NCI-H524 treated with DMSO at 0.1 percent for 48 hours (cell line): ENCODE data around the gene MAGOHB.
"Not testable (repeated sequence)": the region's sequence is repeated elsewhere in the genome, so short reads cannot be mapped to it uniquely, and the experiment has no call there.

ENCODE experiments used
- DNase-seq: peaks from one replicate; lab custom pipeline; 2025; lab: John Stamatoyannopoulos, UW

The MAGOHB gene

DNA sequence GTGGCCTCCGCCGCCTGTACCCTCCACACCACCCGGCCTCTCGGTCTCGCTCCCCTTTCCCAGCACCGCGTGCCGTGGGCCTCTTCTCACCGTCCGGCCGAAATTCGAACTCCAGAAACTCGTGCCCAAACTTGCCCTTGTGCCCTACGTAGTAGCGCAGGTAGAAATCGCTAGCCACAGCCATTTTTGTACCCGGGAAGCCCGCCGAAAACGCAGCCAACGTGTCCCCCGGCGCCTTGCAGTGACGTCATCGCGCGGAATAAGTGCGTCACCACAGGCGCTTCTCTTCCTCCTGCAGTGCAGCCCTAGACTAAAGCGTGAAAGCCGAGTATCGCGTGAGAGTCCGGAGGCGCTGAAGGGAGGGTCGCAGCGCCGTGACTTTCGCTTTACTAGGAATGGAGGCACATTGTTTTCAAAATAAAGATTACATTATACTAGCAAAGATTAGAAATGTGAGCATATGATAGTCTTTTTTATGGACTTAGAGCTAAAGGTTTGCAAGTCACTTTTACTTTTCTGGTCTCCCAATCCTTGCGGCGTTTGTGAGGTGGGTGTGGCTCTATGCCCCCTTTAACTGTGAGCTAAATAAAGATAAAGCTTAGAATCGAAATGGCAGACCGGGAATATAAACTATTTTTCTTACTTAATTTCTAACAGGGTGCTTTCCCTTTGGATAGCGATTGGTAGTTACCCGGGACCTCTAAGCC is at the start of gene MAGOHB:
Gene MAGOHB, minus strand, starts transcription at position 261 of the 707 bp plus-strand sequence. Its CDS starts 77 bp downstream, at position 184.
- DNase-seq = peak; percentile 69

DNA sequence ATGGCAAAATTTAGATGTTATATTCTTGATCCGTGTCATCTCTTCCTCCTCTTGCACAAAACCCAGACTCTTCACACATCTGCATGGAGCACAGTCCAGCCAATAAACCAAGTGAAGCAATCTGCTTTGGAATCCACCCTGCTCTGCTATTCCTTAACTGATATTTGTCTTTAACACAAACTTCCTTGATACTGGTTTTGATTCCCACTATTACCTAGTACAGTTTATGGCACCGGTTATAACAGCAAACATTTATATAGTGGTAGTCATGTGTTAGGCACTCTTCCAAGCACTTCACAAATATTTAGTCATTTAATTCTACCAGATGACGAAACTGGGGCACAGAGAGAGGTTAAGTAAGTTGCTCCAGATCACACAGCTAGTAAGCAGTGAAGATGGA is 47.9 kb upstream of the MAGOHB start:
- DNase-seq = no peak

GRCh38 chr12:10654003-10654402 is 40.6 kb upstream of the MAGOHB start:
- no peak for DNase-seq

GRCh38 chr12:10652192-10652591 is 38.8 kb upstream of the MAGOHB start:
- no peak for DNase-seq

DNA sequence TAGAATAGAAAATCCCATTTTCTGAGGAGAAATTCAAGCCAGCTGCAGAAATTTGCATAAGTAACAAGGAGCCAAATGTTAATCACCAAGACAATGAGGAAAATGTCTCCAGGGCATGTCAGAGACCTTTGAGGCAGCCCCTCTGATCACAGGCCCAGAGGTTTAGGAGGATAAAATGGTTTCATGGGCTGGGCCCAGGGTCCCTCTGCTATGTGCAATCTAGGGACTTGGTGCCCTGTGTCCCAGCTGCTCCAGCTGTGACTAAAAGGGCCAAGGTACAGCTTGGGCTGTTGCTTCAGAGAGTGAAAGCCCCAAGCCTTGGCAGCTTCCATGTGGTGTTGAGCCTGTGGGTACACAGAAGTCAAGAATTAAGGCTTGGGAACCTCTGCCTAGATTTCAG is 33.2 kb upstream of the MAGOHB start:
- DNase-seq = not testable (repeated sequence)

DNA sequence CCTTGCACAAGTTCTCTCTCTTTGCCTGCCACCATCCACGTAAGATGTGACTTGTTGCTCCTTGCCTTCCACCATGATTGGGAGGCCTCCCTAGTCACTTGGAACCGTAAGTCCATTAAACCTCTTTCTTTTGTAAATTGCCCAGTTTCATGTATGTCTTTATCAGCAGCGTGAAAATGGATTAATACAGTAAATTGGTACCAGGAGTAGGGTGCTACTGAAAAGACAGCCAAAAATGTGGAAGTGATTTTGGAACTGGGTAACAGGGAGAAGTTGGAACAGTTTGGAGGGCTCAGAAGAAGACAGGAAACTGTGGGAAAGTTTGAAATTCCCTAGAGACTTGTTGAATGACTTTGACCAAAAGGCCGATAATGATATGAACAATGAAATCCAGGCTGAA is 32.5 kb upstream of the MAGOHB start:
- DNase-seq = no peak

GRCh38 chr12:10641735-10642500 is 28.5 kb upstream of the MAGOHB start:
- DNase-seq = no peak

GRCh38 chr12:10638728-10639127 is 25.3 kb upstream of the MAGOHB start:
- no peak for DNase-seq

DNA sequence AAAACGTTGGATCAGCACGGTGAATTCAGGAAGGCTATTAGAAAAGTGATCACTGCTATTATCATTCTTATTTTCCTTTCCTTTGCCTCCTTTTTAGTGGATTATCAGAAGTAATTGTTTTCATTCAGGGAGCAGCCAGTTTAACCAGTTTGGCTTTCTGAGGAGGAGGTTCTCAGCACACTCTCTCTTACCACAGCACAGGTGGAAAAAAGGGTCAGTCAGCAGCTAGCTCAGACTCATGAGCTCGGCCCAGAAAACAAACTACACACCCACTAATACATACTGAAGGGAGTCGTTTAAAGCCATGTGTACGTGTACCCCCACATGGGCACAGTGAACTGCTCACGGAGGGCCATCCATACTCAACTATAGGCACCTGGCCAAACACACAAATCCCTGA is 23.2 kb upstream of the MAGOHB start:
- no peak for DNase-seq

GRCh38 chr12:10636124-10636523 is 22.7 kb upstream of the MAGOHB start:
- no peak for DNase-seq

- DNase-seq = no peak
Observed at GRCh38 chr12:10635306-10635705, 21.9 kb upstream of the MAGOHB start.

DNA sequence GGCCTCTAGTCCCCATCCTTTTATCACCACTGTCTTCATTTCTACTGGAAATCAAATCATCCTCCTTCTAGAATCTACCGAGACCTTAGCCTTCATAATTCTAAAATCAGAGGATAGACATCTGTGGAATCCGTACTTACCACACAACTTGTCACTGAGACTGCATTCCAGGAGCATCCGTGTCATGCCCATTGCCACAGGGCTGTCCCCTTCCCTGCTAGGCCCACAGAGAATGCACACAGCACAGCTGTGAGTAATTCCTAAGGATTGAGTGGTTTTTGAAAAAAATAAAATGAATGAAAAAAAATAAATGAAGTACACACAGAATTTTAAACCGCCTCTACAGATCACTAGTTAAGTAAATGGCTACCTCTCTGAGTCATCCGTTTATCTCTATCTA is 21.0 kb upstream of the MAGOHB start:
- no peak for DNase-seq

GRCh38 chr12:10633541-10633940 is 20.1 kb upstream of the MAGOHB start:
- DNase-seq = no peak

DNA sequence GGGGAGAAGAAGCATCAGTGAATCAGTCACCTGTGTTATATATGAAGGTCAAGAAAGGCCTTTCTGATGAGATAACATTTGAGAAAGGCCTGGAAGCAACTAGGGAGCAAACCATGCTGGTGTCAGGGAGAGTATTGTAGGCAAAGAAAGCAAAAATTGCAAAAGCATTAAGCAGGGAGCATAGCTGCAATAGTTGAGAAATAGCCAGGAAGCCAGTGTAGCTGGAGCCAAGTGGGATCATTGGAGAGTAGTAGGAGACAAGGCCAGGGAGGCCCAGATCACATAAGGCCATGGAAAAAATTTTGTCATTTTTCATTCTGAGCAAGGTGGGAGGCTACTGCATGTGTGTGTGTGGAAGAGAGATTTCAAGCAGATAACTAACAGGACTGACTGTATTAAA is 18.8 kb upstream of the MAGOHB start:
- no peak for DNase-seq

- no peak for DNase-seq
Observed at GRCh38 chr12:10624605-10625004, 11.2 kb upstream of the MAGOHB start.

DNA sequence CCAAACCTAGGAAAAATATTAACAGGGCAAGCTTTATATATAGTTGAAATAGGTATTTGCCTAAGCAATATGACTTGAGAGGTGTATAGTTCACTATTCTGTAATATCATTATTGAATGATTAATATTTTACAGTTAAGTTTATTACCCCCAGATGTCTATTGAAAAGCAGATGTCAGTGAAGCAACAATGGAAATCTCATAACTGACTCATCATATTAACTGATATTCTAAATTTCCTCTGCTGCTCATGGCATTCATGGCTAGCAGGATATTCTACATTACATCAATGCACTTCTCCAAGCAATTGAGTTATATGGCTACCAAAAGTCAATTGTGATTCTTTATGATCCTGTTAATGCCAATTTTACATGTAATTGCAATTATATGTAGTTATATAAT is 9.7 kb upstream of the MAGOHB start:
- DNase-seq = no peak

GRCh38 chr12:10621278-10621677 is 7.9 kb upstream of the MAGOHB start:
- DNase-seq = no peak

- no peak for DNase-seq
Observed at GRCh38 chr12:10620078-10620779, 6.8 kb upstream of the MAGOHB start.

DNA sequence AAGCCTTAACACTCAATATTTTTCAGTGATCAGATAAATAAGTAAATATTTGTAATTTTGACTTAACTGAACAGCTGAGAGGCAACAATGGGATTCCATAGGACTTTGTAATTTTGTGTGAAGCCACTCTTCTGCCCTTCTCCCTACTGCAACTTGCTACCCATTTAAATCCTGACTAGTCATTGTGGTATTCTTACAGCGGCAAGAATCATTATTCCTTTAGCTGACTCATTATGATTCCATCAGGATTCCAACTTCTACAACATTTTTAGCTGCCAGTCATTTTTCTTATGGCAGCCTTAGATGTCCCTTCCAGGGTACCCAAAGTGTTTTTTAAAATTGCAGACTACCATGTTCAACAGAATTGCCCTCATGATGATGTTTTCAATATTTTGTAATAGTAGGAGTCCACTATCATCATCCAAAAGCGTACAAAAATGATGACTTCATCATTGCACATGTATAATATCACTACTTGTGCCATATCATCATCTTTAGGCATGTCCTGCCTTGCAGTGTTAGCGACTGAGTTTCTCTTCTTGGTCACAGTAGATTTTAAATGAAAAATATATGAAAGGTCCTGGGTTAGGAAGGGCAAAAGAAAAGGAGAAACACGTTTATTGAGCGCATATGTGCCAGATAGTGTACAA is 5.1 kb upstream of the MAGOHB start:
- no peak for DNase-seq

GRCh38 chr12:10617863-10618262 is 4.5 kb upstream of the MAGOHB start:
- DNase-seq = no peak

- DNase-seq = no peak
Observed at GRCh38 chr12:10615532-10615931, 2.1 kb upstream of the MAGOHB start.

- DNase-seq = no peak
Observed at GRCh38 chr12:10614056-10614370, 604 bp upstream of the MAGOHB start.

DNA sequence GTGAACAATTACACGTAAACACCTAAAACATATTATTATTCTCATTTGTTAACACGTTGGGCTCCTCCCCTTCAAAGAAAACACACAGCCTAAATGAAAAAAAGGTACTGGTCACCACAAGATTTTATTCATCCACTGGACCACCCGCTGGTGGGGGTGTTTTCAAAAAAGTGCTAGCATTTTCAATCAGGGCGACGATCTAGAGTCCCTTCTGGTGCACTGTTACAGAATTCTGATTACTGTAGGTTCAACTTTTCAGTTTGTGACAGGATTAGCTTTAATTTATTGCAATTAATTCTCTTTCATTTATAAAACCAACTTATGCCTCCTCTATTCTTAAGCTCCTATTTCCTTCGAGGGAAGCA is 443 bp downstream of the MAGOHB start:
- DNase-seq = no peak
